H1 (cell line): ENCODE results near the gene IL10. TPM values are rescaled to one million over a fixed set of nuclear protein-coding genes. Genes with fewer than 3 reads are reported as not detected.

Source experiments
- CTCF ChIA-PET: fragments of 300-600 bp; sonication (Branson Sonifier 250); formaldehyde crosslinking; loops from one replicate; lab custom pipeline; 2021; ENCODE audit not compliant: partially characterized antibody; lab: Charles Lee
- POLR2A ChIA-PET: fragments of 300-600 bp; sonication (Branson Sonifier 250); formaldehyde crosslinking; loops from one replicate; lab custom pipeline; 2021; ENCODE audit warnings: inconsistent platforms; ENCODE audit not compliant: partially characterized antibody; lab: Charles Lee
- DNase-seq, 2 experiments: peaks; one replicate each; pipeline versions ENCODE4 v3.0.0 to v3.0.0-alpha.2; 2010 to 2022; ENCODE audit warnings: low spot score in 2 of 2, low read depth in 1 of 2, mixed read lengths in 1 of 2
- FAIRE-seq: peaks from 2 replicates; lab custom pipeline; 2011; peaks lifted over from hg19 to GRCh38; lab: Jason Lieb, UNC
- H2AFZ ChIP-seq: 2 replicates; pipeline ENCODE4 v1.8.1; 2012; ENCODE audit warnings: low read length, inconsistent platforms
- H2AK5ac ChIP-seq: 2 replicates; pipeline ENCODE4 v1.6.1; 2013; ENCODE audit warnings: low read depth, low read length
- H2BK120ac ChIP-seq: replicated peaks from 2 replicates; pipeline ENCODE3; 2013; ENCODE audit warnings: low read depth, low read length, inconsistent platforms
- H2BK12ac ChIP-seq: 2 replicates; pipeline ENCODE4 v1.6.1; 2013; ENCODE audit warnings: low read depth, low read length
- H2BK15ac ChIP-seq: 2 replicates; pipeline ENCODE4 v1.6.1; 2013; ENCODE audit warnings: low read length
- H2BK20ac ChIP-seq: 2 replicates; pipeline ENCODE4 v1.6.1; 2013; ENCODE audit warnings: low read length
- H2BK5ac ChIP-seq: 2 replicates; pipeline ENCODE4 v1.6.1; 2013; ENCODE audit warnings: low read depth, low read length
- H3K14ac ChIP-seq: 2 replicates; pipeline ENCODE4 v1.6.1; 2013; ENCODE audit warnings: inconsistent platforms; ENCODE audit not compliant: insufficient read length
- H3K18ac ChIP-seq: 2 replicates; pipeline ENCODE4 v1.6.1; 2013; ENCODE audit warnings: low read length; ENCODE audit errors: extremely low read depth
- H3K23ac ChIP-seq: 2 replicates; pipeline ENCODE4 v1.6.1; 2013; ENCODE audit warnings: inconsistent platforms; ENCODE audit not compliant: insufficient read length
- H3K23me2 ChIP-seq: 2 replicates; pipeline ENCODE4 v1.6.1; 2013; ENCODE audit warnings: low read depth, low read length
- H3K27ac ChIP-seq: 2 replicates; pipeline ENCODE4 v1.6.1; 2011; ENCODE audit warnings: low read depth, low read length, inconsistent platforms
- H3K27me3 ChIP-seq, 4 experiments: replicated peaks in 1 of 4; 1 replicate in 1 of 4; 2 replicates in 3 of 4; pipeline versions ENCODE4 v1.6.1 to v1.8.1; 2011 to 2013; ENCODE audit warnings: low read length in 3 of 4, mild to moderate bottlenecking in 3 of 4, inconsistent platforms in 2 of 4, mixed read lengths in 2 of 4, moderate library complexity in 1 of 4; ENCODE audit not compliant: control insufficient read depth in 3 of 4, insufficient read depth in 3 of 4; ENCODE audit errors: extremely low read depth in 1 of 4
- H3K36me3 ChIP-seq, 4 experiments: 2 replicates each; pipeline versions ENCODE4 v1.6.1 to v1.8.1; 2011 to 2013; ENCODE audit warnings: mild to moderate bottlenecking in 4 of 4, low read length in 3 of 4, moderate library complexity in 2 of 4, control low read depth in 1 of 4, inconsistent platforms in 1 of 4; ENCODE audit not compliant: insufficient read depth in 4 of 4, control insufficient read depth in 2 of 4
- H3K4ac ChIP-seq: replicated peaks from 2 replicates; pipeline ENCODE3; 2013; ENCODE audit warnings: low read length, low read depth, mixed read lengths, inconsistent platforms; ENCODE audit not compliant: insufficient read length
- H3K4me1 ChIP-seq, 4 experiments: replicated peaks in 1 of 4; 1 replicate in 1 of 4; 2 replicates in 3 of 4; pipeline versions ENCODE4 v1.6.1 to v1.8.1; 2011 to 2013; ENCODE audit warnings: low read length in 3 of 4, inconsistent platforms in 2 of 4, mixed read lengths in 1 of 4; ENCODE audit not compliant: insufficient read depth in 4 of 4, control insufficient read depth in 3 of 4
- H3K4me2 ChIP-seq, 2 experiments: 2 replicates each; pipeline versions ENCODE4 v1.6.1 to v1.8.1; 2011 to 2013; ENCODE audit warnings: low read depth in 2 of 2, low read length in 2 of 2, control low read depth in 1 of 2, inconsistent platforms in 1 of 2, mild to moderate bottlenecking in 1 of 2; ENCODE audit not compliant: insufficient read depth in 1 of 2
- H3K4me3 ChIP-seq, 4 experiments: fragments of 200-600, 300-600 bp in 1 of 4; sonication (generic), shearing (Covaris generic), sonication (Bioruptor Twin) in 1 of 4; 2 replicates each; pipeline versions ENCODE4 v1.5.1 to v1.8.1; 2011 to 2016; ENCODE audit warnings: low read length in 4 of 4, low read depth in 3 of 4, control low read depth in 2 of 4, inconsistent platforms in 2 of 4, mild to moderate bottlenecking in 2 of 4, mixed read lengths in 1 of 4, moderate library complexity in 1 of 4; ENCODE audit not compliant: insufficient read depth in 2 of 4; ENCODE audit errors: extremely low read depth in 1 of 4
- H3K56ac ChIP-seq: replicated peaks from 2 replicates; pipeline ENCODE3; 2013; ENCODE audit warnings: low read depth, mild to moderate bottlenecking, mixed read lengths, low read length, inconsistent platforms; ENCODE audit not compliant: insufficient read length
- H3K79me1 ChIP-seq: 2 replicates; pipeline ENCODE4 v1.6.1; 2013; ENCODE audit warnings: low read depth, low read length, control low read depth
- H3K79me2 ChIP-seq, 2 experiments: 2 replicates each; pipeline versions ENCODE4 v1.6.1 to v1.8.1; 2012 to 2013; ENCODE audit warnings: low read length in 2 of 2, mild to moderate bottlenecking in 2 of 2, inconsistent platforms in 1 of 2; ENCODE audit not compliant: insufficient read depth in 2 of 2, control insufficient read depth in 1 of 2
- H3K9ac ChIP-seq, 4 experiments: replicated peaks in 1 of 4; 1 replicate in 1 of 4; 2 replicates in 3 of 4; pipeline versions ENCODE4 v1.6.1 to v1.8.1; 2011 to 2013; ENCODE audit warnings: low read depth in 3 of 4, low read length in 3 of 4, control low read depth in 2 of 4, mild to moderate bottlenecking in 2 of 4, moderate library complexity in 2 of 4, inconsistent platforms in 1 of 4; ENCODE audit errors: extremely low read depth in 1 of 4
- H3K9me3 ChIP-seq, 2 experiments: 2 replicates each; pipeline versions ENCODE4 v1.6.1 to v1.8.1; 2012 to 2013; ENCODE audit warnings: mild to moderate bottlenecking in 2 of 2, moderate library complexity in 2 of 2, control low read depth in 1 of 2, inconsistent platforms in 1 of 2, low read depth in 1 of 2, low read length in 1 of 2, mixed read lengths in 1 of 2; ENCODE audit not compliant: insufficient read depth in 2 of 2
- H4K20me1 ChIP-seq, 2 experiments: replicated peaks in 1 of 2; 2 replicates each; pipeline versions ENCODE3 to v1.8.1; 2011 to 2013; ENCODE audit warnings: inconsistent platforms in 2 of 2, low read length in 2 of 2, mild to moderate bottlenecking in 1 of 2; ENCODE audit not compliant: insufficient read depth in 2 of 2, control insufficient read depth in 1 of 2
- H4K5ac ChIP-seq: 2 replicates; pipeline ENCODE4 v1.6.1; 2013; ENCODE audit warnings: low read length, low read depth, mixed read lengths, inconsistent platforms; ENCODE audit not compliant: insufficient read length
- H4K8ac ChIP-seq: 2 replicates; pipeline ENCODE4 v1.8.0; 2013; ENCODE audit warnings: mild to moderate bottlenecking, moderate library complexity, low read length, inconsistent platforms; ENCODE audit not compliant: insufficient read depth; ENCODE audit errors: extremely low read depth
- H4K91ac ChIP-seq: replicated peaks from 2 replicates; pipeline ENCODE3; 2013; ENCODE audit warnings: low read length, mixed read lengths, inconsistent platforms; ENCODE audit not compliant: insufficient read length
- CBX8 ChIP-seq: fragments of 300-800, 300-1000 bp; sonication (generic); IDR thresholded peaks from 2 replicates; pipeline ENCODE4 v1.7.1; 2016; ENCODE audit warnings: low read depth, low read length, borderline replicate concordance
- EGR1 ChIP-seq: IDR thresholded peaks from 2 replicates; pipeline ENCODE4 v1.6.1; 2011; ENCODE audit warnings: low read depth, low read length, borderline replicate concordance
- KDM5A ChIP-seq: fragments of 200-600 bp; IDR thresholded peaks from 2 replicates; pipeline ENCODE4 v1.7.1; 2012; ENCODE audit warnings: mild to moderate bottlenecking, low read length, inconsistent platforms, mixed read lengths
- RFX5 ChIP-seq: IDR thresholded peaks from 2 replicates; pipeline ENCODE4 v1.6.1; 2011; ENCODE audit warnings: low read depth, low read length, improper control_type of control experiment, borderline replicate concordance
- SAP30 ChIP-seq: fragments of 300-600 bp; sonication (generic); IDR thresholded peaks from 2 replicates; pipeline ENCODE4 v1.7.1; 2012; ENCODE audit warnings: low read length, moderate library complexity, mild to moderate bottlenecking, inconsistent platforms; ENCODE audit not compliant: insufficient read depth, insufficient replicate concordance
- SIX5 ChIP-seq: IDR thresholded peaks from 2 replicates; pipeline ENCODE4 v1.6.1; 2011; ENCODE audit warnings: mild to moderate bottlenecking, low read depth, low read length
- SP2 ChIP-seq: IDR thresholded peaks from 2 replicates; pipeline ENCODE4 v1.6.1; 2012; ENCODE audit warnings: mild to moderate bottlenecking, low read length, inconsistent platforms
- SRF ChIP-seq: IDR thresholded peaks from 2 replicates; pipeline ENCODE4 v1.6.1; 2011; ENCODE audit warnings: mild to moderate bottlenecking, low read depth, low read length, moderate library complexity
- SUZ12 ChIP-seq: fragments of 200-600 bp; sonication (generic); IDR thresholded peaks from 2 replicates; pipeline ENCODE4 v1.6.1; 2012; ENCODE audit warnings: mild to moderate bottlenecking, inconsistent platforms, low read length, moderate library complexity, mixed read lengths
- TAF7 ChIP-seq: optimal IDR thresholded peaks from 2 replicates; pipeline ENCODE3; 2011; ENCODE audit warnings: low read depth, mild to moderate bottlenecking, inconsistent platforms, low read length, moderate library complexity, borderline replicate concordance
- TBP ChIP-seq: IDR thresholded peaks from 2 replicates; pipeline ENCODE4 v1.6.1; 2011; ENCODE audit warnings: low read depth, low read length, improper control_type of control experiment
- TCF12 ChIP-seq: IDR thresholded peaks from 2 replicates; pipeline ENCODE4 v1.6.1; 2011; ENCODE audit warnings: low read depth, mild to moderate bottlenecking, low read length
- YY1 ChIP-seq: IDR thresholded peaks from 2 replicates; pipeline ENCODE4 v1.6.1; 2011; ENCODE audit warnings: low read depth, mild to moderate bottlenecking, low read length
- WGBS, 2 experiments: shearing (Covaris generic) in 1 of 2; methylation state at CpG; one replicate each; pipeline versions ENCODE4 v1.1.6 to v1.1.7; 2013 to 2015; ENCODE audit warnings: low lambda C conversion rate in 2 of 2, mixed read lengths in 2 of 2, inconsistent platforms in 1 of 2, low coverage in 1 of 2, missing lambda C conversion rate in 1 of 2; ENCODE audit not compliant: insufficient replicate concordance in 2 of 2, insufficient coverage in 1 of 2, insufficient read length in 1 of 2; ENCODE audit errors: extremely low coverage in 1 of 2, missing lambda C conversion rate in 1 of 2; 5-methylcytosine and 5-hydroxymethylcytosine counted together
- polyA plus RNA-seq, 7 experiments: library from polyadenylated mRNA; depleted of rRNA in 3 of 7; stranded (reverse) in 5 of 7; unstranded in 2 of 7; fragments of >200 nt in 5 of 7; fragments of 200-250 nt in 2 of 7; gene quantifications; 1 replicate in 5 of 7; 2 replicates in 1 of 7; 4 replicates in 1 of 7; pipeline versions ENCODE4 v1.2.1 to v1.2.3, GENCODE V29; 2011 to 2013; ENCODE audit warnings: missing spikeins in 2 of 7, mixed read lengths in 2 of 7
- total RNA-seq: library from RNA; stranded (reverse); fragmentation: NEBNext Ultra II Directional; extraction: Animal tissue kit (Norgen Biotek cat#: 25700); gene quantifications from 2 replicates; pipeline ENCODE4 v1.2.1, GENCODE V29; 2021
- TF ChIP-seq, protein P1 (sequence below): IDR thresholded peaks from 2 replicates; pipeline ENCODE4 v1.6.1; 2011; ENCODE audit warnings: low read depth, mild to moderate bottlenecking, low read length; ENCODE audit not compliant: insufficient read depth
- TF ChIP-seq, protein P2 (sequence below): IDR thresholded peaks from 2 replicates; pipeline ENCODE4 v1.6.1; 2012; ENCODE audit warnings: inconsistent platforms

IL10 gene
- total and polyA plus RNA-seq, 2 of the 8 experiments (the other 6 are each of a cell fraction or from before 2014, with no cell fraction given), result not detected

GRCh38 chr1:206787891-206788290 lies 15.6 kb upstream of the IL10 start:
- CTCF ChIA-PET, result interaction anchor here (1.0 to 5.4 kb wide), 5 partner anchors 10 to 194 kb away, joined by 3 to 43 read pairs (median 3); no protein-coding TSS in a partner anchor
- TF ChIP-seq TCF12 (no peak), CBX8 (no peak), SP2 (no peak), KDM5A (no peak), SIX5 (no peak), SRF (no peak), SAP30 (no peak), SUZ12 (no peak), EGR1 (no peak), TAF7 (no peak), YY1 (no peak), TBP (no peak), RFX5 (no peak)
- TF ChIP-seq, protein P1, sequence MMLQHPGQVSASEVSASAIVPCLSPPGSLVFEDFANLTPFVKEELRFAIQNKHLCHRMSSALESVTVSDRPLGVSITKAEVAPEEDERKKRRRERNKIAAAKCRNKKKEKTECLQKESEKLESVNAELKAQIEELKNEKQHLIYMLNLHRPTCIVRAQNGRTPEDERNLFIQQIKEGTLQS, result no peak
- TF ChIP-seq, protein P2, sequence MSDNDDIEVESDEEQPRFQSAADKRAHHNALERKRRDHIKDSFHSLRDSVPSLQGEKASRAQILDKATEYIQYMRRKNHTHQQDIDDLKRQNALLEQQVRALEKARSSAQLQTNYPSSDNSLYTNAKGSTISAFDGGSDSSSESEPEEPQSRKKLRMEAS, result no peak

More at GRCh38 chr1:206787891-206788290, 15.6 kb upstream of the IL10 start:
- no peaks in the 10 kb centered on the region for H3K79me2 ChIP-seq
- H2AFZ ChIP-seq, result no peak overlapping the region
- no peak overlapping the region for H3K23ac ChIP-seq
- no peak overlapping the region for H3K4ac ChIP-seq
- H3K14ac ChIP-seq, result no peak overlapping the region
- no peaks in the 10 kb centered on the region for H3K23me2 ChIP-seq
- no peaks in the 10 kb centered on the region for H3K79me1 ChIP-seq
- no peak overlapping the region for H2BK120ac ChIP-seq
- POLR2A ChIA-PET, result no interaction called here
- no peak overlapping the region for H3K27ac ChIP-seq
- no peak overlapping the region for H2BK15ac ChIP-seq
- no peak for DNase-seq
- no peak overlapping the region for H3K18ac ChIP-seq
- no peak overlapping the region for H3K56ac ChIP-seq
- no peak overlapping the region for H2BK20ac ChIP-seq
- no peak overlapping the region for H3K9ac ChIP-seq
- H4K8ac ChIP-seq, result no peak overlapping the region
- H3K4me2 ChIP-seq, result no peak overlapping the region
- 75% methylated on average over 5 of the region's 5 CpGs; no CpG with 5 or more reads in 1 of the 2 experiments for WGBS, 2 experiments
- no peaks in the 10 kb centered on the region for H4K20me1 ChIP-seq
- no peaks in the 10 kb centered on the region for H3K36me3 ChIP-seq
- no peaks in the 10 kb centered on the region for H3K9me3 ChIP-seq
- H3K4me3 ChIP-seq, result no peak overlapping the region
- FAIRE-seq, result no peak
- no peak overlapping the region for H2AK5ac ChIP-seq
- no peak overlapping the region for H4K5ac ChIP-seq
- no peaks in the 10 kb centered on the region for H3K4me1 ChIP-seq
- H4K91ac ChIP-seq, result no peak overlapping the region
- H2BK5ac ChIP-seq, result no peak overlapping the region
- H2BK12ac ChIP-seq, result no peak overlapping the region
- no peaks in the 10 kb centered on the region; a peak in 2 of 7 replicates for H3K27me3 ChIP-seq
